GM18907 (cell line): Measurements from ENCODE around the gene SLFN5.
A peak's percentile ranks its signal among the peaks of the same experiment; 100 is the strongest.
"Not testable (repeated sequence)": the region's sequence is repeated elsewhere in the genome, so short reads cannot be mapped to it uniquely, and the experiment has no call there.

ENCODE experiments used
- ATAC-seq: cut with Tn5 transposase; IDR thresholded peaks from one replicate; pipeline ENCODE4 v1.9.1; 2021; ENCODE audit warnings: mild to moderate bottlenecking, moderate library complexity; ENCODE audit not compliant: unreplicated experiment

Gene SLFN5

GRCh38 chr17:35287286-35287811 lies 44.5 kb downstream of the SLFN5 start:
- no peak for ATAC-seq

- ATAC-seq = no peak
Observed at GRCh38 chr17:35289222-35289621, 46.4 kb downstream of the SLFN5 start.

GRCh38 chr17:35291802-35292201 lies 48.9 kb downstream of the SLFN5 start:
- ATAC-seq = no peak

- no peak for ATAC-seq
Observed at GRCh38 chr17:35293151-35293847, 50.4 kb downstream of the SLFN5 start.

- no peak for ATAC-seq
Observed at GRCh38 chr17:35294756-35295155, 51.9 kb downstream of the SLFN5 start.

- no peak for ATAC-seq
Observed at GRCh38 chr17:35295686-35296085, 52.8 kb downstream of the SLFN5 start.

GRCh38 chr17:35297666-35298065 lies 54.8 kb downstream of the SLFN5 start:
- ATAC-seq = no peak

- no peak for ATAC-seq
Observed at GRCh38 chr17:35298639-35299038, 55.8 kb downstream of the SLFN5 start.

- ATAC-seq = no peak
Observed at GRCh38 chr17:35299135-35299534, 56.3 kb downstream of the SLFN5 start.

- ATAC-seq = not testable (repeated sequence)
Observed at GRCh38 chr17:35309345-35309744, 66.5 kb downstream of the SLFN5 start.

- no peak for ATAC-seq
Observed at GRCh38 chr17:35312346-35312745, 69.5 kb downstream of the SLFN5 start.

- peak; percentile 78 for ATAC-seq
Observed at GRCh38 chr17:35312790-35313711, 70.2 kb downstream of the SLFN5 start.

- ATAC-seq = no peak
Observed at GRCh38 chr17:35313875-35314409, 71.1 kb downstream of the SLFN5 start.

- no peak for ATAC-seq
Observed at GRCh38 chr17:35314415-35315216, 71.7 kb downstream of the SLFN5 start.

- ATAC-seq = no peak
Observed at GRCh38 chr17:35315283-35315682, 72.4 kb downstream of the SLFN5 start.

- no peak for ATAC-seq
Observed at GRCh38 chr17:35315971-35316370, 73.1 kb downstream of the SLFN5 start.

- ATAC-seq = no peak
Observed at GRCh38 chr17:35322749-35323148, 79.9 kb downstream of the SLFN5 start.
